ENCODE results near the gene TOX4. TPM values are rescaled to one million over a fixed set of nuclear protein-coding genes. Genes with fewer than 3 reads are reported as not detected.

TOX4 gene
- total and polyA plus RNA-seq, 9 donors: 21.8 to 75.3 (median 64.4) TPM

GRCh38 chr14:21514341-21514740 lies 37.3 kb downstream of the TOX4 start:
- no peak for TF ChIP-seq EP300 (IDR thresholded peaks at IDR 0.05)
- TF ChIP-seq CTCF (IDR thresholded peaks at IDR 0.05): no peak
- no peak for TF ChIP-seq POLR2A (IDR thresholded peaks at IDR 0.05)
- 72 to 89% (median 82%) methylated on average over 1 of the region's 1 CpG for WGBS, 3 donors
- intact Hi-C loops (cut with DNase I): no loop called here

GRCh38 chr14:21518725-21519124 lies 41.7 kb downstream of the TOX4 start:
- Histone ChIP-seq H3K9me3 (no peaks in the 10 kb centered on the region), H3K27me3 (no peaks in the 10 kb centered on the region), H3K27ac (no peak overlapping the region), H3K36me3 (no peaks in the 10 kb centered on the region), H3K4me3 (no peak overlapping the region), H3K4me1 (ENCODE audit: insufficient read depth) (no peaks in the 10 kb centered on the region)
- no peak for DNase-seq
- TF ChIP-seq CTCF (IDR thresholded peaks at IDR 0.05): no peak
- no peak for TF ChIP-seq POLR2A (IDR thresholded peaks at IDR 0.05)
- TF ChIP-seq EP300 (IDR thresholded peaks at IDR 0.05): no peak
- intact Hi-C loops (cut with DNase I): no loop called here
- whole genome bisulfite sequencing, 3 donors: 73 to 78% (median 73%) methylated on average over 2 of the region's 2 CpGs

More at GRCh38 chr14:21514341-21514740, 37.3 kb downstream of the TOX4 start:
- H3K4me3 ChIP-seq: no peak overlapping the region
- no peak overlapping the region for H3K27ac ChIP-seq
- H3K4me1 ChIP-seq (ENCODE audit: insufficient read depth): no peaks in the 10 kb centered on the region
- DNase-seq: no peak
- no peaks in the 10 kb centered on the region for H3K9me3 ChIP-seq
- H3K27me3 ChIP-seq: no peaks in the 10 kb centered on the region
- H3K36me3 ChIP-seq: no peaks in the 10 kb centered on the region

- no peaks in the 10 kb centered on the region for H3K9me3 ChIP-seq
- H3K27me3 ChIP-seq: no peaks in the 10 kb centered on the region
- DNase-seq: no peak
- 31 to 47% (median 35%) methylated on average over 1 of the region's 1 CpG for WGBS, 3 donors
- no peaks in the 10 kb centered on the region for H3K36me3 ChIP-seq
- no peak overlapping the region for H3K4me3 ChIP-seq
- peaks cover 4% of the 10 kb centered on the region for H3K4me1 ChIP-seq (ENCODE audit: insufficient read depth)
- intact Hi-C loops (cut with DNase I): no loop called here
- TF ChIP-seq POLR2A (IDR thresholded peaks at IDR 0.05) (no peak), CTCF (IDR thresholded peaks at IDR 0.05) (no peak), EP300 (IDR thresholded peaks at IDR 0.05) (no peak)
- no peak overlapping the region for H3K27ac ChIP-seq
Observed at GRCh38 chr14:21520767-21521166, 43.8 kb downstream of the TOX4 start.

- intact Hi-C loops (cut with DNase I): no loop called here
- TF ChIP-seq EP300 (IDR thresholded peaks at IDR 0.05) (no peak), CTCF (IDR thresholded peaks at IDR 0.05) (no peak), POLR2A (IDR thresholded peaks at IDR 0.05) (no peak)
- no peak overlapping the region for H3K4me3 ChIP-seq
- no peaks in the 10 kb centered on the region for H3K27me3 ChIP-seq
- no peak overlapping the region for H3K27ac ChIP-seq
- no peaks in the 10 kb centered on the region for H3K36me3 ChIP-seq
- no peaks in the 10 kb centered on the region for H3K9me3 ChIP-seq
- peaks cover 4% of the 10 kb centered on the region for H3K4me1 ChIP-seq (ENCODE audit: insufficient read depth)
- WGBS, 3 donors: 62 to 73% (median 70%) methylated on average over 2 of the region's 2 CpGs
- DNase-seq: no peak
Observed at GRCh38 chr14:21521501-21521900, 44.5 kb downstream of the TOX4 start.

All from ovary (tissue), 9 donors.